Measurements from ENCODE around the gene MFSD1.
"Not testable (repeated sequence)": the region's sequence is repeated elsewhere in the genome, so short reads cannot be mapped to it uniquely, and the experiment has no call there.

Gene MFSD1

GRCh38 chr3:158776531-158776930 lies 25.3 kb upstream of the MFSD1 start:
- no peak for DNase-seq

GRCh38 chr3:158777161-158777873 lies 24.5 kb upstream of the MFSD1 start:
- peak in 1 of 2 experiments; percentile 22 for DNase-seq

- DNase-seq = no peak
Observed at GRCh38 chr3:158780766-158781165, 21.1 kb upstream of the MFSD1 start.

- DNase-seq = no peak
Observed at GRCh38 chr3:158781191-158781590, 20.7 kb upstream of the MFSD1 start.

- no peak for DNase-seq
Observed at GRCh38 chr3:158781849-158782248, 20.0 kb upstream of the MFSD1 start.

DNA sequence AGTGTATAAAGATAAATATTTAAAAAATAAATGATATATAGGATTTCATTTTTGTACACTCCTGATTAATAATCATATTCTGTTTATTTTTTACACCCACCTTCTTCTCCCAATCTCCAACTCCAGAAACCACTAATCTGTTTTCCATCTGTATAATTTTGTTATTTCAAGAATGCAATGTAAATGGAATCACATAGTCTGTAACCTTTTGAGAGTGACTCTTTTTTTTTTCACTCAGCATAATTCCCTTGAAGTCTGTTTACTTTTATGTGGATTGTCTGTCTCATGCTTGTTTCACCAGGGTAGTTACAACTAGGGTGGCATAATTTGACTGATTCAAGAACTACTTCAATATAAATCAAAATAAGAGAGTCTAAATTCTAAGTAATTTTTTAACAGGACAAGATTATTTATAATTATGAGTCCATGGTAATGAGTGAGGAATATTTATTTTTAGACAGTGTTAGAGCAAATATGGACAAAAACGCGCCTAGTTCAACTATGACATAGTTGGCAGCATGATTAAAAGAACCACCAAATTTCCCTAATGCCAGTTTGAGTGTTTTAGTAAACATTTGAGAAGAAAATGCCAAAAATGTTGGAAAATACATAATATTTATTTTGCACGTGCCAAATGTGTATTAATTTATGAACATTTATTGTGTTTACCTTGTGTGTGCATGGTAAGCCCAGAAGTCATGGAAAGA lies 19.4 kb upstream of the MFSD1 start:
- no peak for DNase-seq

- DNase-seq = no peak
Observed at GRCh38 chr3:158783051-158783450, 18.8 kb upstream of the MFSD1 start.

- no peak for DNase-seq
Observed at GRCh38 chr3:158785972-158786371, 15.9 kb upstream of the MFSD1 start.

GRCh38 chr3:158788446-158788845 lies 13.4 kb upstream of the MFSD1 start:
- DNase-seq = no peak

GRCh38 chr3:158789592-158789991 lies 12.3 kb upstream of the MFSD1 start:
- DNase-seq = peak; percentile 60 to 69

DNA sequence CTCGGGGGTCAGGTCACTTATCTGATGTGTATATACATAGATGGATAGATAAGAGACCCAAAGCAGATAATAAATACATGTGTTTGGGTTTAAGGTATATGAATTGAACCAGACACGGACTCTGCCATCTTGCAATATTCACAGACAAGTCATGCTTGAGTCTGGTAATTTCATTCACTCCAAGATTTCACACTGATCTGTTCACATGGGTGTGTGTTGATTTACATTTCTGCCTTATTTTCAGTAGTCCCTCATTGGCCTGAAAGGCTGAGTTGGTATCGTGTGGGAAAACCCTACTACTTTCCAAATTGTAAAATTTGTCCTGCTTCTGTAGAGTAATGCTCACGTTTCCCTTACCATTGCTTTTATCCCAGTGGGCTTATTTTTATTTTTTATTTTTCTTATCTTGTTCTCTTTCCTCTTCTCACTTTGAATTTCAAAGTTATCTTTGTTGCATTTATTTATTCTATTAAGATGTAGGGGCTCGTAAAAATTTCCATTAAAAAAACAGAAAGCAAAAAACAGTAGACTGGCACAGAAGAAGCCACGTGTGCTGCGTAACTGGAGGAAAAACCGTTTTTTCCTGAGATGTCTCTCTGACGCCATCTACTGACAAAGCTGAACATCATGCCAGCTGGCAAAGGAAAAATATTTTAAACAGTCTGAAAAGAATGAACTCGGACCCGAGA lies 10.8 kb upstream of the MFSD1 start:
- DNase-seq = peak; percentile 93 to 95

- DNase-seq = not testable (repeated sequence)
Observed at GRCh38 chr3:158791590-158791920, 10.3 kb upstream of the MFSD1 start.

GRCh38 chr3:158792709-158793108 lies 9.1 kb upstream of the MFSD1 start:
- no peak for DNase-seq

DNA sequence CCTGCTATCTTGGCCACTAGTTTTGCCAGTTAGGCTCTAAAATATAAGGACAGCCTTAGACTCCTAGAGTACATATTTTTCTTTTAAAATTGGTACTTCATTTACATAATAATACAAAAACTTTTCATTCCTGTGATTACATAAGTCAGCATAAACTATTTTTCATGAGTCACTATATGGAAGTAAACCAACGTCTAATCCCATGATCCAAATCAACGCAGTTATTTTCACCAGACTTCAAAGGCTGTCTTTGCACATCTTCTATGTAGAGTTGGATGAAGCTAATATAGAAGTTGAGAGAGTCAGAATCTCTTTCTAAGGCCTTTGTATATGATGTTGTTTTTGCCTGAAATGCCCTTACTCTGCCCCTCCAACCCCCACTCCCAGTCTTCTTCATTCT lies 7.6 kb upstream of the MFSD1 start:
- no peak for DNase-seq

GRCh38 chr3:158794936-158795518 lies 6.8 kb upstream of the MFSD1 start:
- DNase-seq = peak; percentile 71 to 78

DNA sequence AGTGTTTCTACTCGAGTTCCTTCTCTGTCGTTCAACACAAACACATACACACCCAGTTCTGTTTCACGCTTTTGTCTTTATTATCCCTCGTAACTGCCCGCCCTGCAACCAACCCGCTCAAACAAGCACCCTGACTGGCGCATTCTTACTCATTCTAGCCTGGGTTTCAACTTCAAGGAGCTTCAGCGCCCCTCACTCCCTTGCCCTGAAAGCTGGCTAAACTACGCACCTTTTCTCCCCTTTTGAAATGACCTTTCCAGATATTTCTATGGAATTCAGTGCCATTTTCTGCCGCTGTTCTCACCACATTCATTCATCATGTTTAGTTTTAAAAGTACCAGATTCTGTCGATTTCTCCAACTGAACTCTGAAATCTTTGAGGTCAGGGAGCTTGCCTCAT lies 653 bp upstream of the MFSD1 start:
- no peak for DNase-seq

GRCh38 chr3:158802409-158803268 lies 785 bp downstream of the MFSD1 start:
- peak; percentile 83 to 85 for DNase-seq

GRCh38 chr3:158804441-158804840 lies 2.6 kb downstream of the MFSD1 start:
- DNase-seq = no peak

DNA sequence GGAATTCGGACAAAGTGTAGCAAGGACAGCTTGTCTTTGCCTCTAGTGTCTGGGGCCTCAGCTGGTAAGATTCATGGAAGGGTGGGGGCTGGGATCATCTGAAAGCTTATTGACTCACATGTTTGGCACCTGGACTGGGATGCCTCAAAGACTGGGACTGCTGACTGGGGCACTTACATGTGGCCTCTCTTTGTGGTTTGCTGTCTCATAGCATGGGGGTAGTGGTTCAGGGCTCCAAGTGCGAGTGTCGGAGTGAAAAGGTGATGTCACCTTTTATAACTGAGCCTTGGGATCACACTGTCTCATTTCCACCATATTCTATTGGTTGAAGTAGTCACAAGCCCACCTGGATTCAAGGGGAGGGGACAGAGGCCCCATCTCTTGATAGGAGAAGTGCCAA lies 6.8 kb downstream of the MFSD1 start:
- DNase-seq = no peak

DNA sequence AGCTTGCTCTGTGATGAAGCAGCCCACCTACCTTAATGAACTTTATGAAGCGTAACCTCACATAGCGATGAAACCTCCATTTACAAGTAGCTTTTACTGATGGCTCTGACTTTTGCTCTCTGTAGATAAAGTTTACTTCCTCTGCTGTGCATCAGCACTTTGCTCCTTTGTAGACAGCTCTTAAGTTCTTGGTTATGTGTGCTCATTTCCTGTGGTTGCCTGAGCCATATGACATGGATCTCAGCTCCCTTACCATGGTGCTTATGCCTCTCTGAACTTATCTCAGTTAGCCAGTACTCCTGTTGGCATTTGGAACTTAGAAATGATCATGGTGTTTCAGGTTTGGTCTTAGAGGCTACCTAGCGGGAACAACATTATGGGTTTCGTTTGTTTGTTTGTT lies 7.8 kb downstream of the MFSD1 start:
- peak; percentile 88 to 94 for DNase-seq

DNA sequence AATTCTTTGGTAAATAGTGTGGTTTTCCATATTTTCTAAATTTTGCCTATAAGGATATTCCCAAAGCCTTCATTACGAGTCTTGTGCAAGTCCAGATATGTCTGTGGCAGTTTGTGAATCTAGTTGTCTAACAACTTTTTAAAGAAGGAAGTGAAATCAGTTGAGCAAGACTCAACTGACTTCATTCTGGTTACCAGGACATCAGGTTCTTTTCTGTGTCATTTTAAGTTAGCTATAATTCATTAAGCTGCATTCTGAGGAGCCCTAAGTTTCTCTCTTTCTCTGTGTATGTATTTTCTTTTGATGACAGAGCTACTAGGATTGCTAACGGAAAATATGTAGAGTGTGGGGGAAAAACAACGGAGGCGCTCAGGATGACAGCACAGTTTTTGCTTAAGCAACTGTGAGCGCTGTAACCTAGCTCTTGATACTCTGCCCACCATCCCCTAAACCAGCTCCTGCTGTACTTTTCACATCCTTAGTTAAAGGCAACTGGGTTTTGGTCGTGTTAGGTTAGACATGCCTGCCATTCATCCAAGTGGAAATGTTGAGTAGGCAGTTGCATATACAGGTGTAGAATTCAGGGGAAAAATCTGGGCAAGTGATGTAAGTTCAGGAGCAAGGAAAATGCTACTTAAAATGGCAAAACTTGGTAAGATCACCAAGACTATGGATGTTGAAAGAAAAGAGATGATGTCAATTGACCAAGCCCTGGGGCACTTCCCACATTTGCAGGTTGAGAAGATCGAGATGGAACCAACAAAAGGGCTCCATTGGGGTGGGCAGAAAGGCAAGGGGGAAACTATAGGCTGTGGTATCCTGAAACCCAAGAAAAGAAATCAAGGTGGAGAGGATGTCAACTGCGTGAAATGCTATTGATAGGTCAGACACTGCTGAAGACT lies 9.2 kb downstream of the MFSD1 start:
- peak; percentile 91 to 92 for DNase-seq

GRCh38 chr3:158819282-158819681 lies 17.4 kb downstream of the MFSD1 start:
- DNase-seq = no peak
